C4-2B (cell line): ENCODE data around the gene RNF6.

Experiments
- H3K27ac ChIP-seq: fragments of 450-650 bp; 2 replicates; pipeline ENCODE4 v1.5.1; 2017
- ZFX ChIP-seq: fragments of 450-650 bp; IDR thresholded peaks from 2 replicates; pipeline ENCODE4 v1.6.1; 2017
- TF ChIP-seq, protein P1 (sequence below): fragments of 450-650 bp; conservative IDR thresholded peaks from 2 replicates; pipeline ENCODE4 v1.5.1; 2017; ENCODE audit warnings: mild to moderate bottlenecking

Gene RNF6

GRCh38 chr13:26225896-26226617 is 3.9 kb upstream of the RNF6 start:
- H3K27ac ChIP-seq, result no peak overlapping the region
- TF ChIP-seq, protein P1, sequence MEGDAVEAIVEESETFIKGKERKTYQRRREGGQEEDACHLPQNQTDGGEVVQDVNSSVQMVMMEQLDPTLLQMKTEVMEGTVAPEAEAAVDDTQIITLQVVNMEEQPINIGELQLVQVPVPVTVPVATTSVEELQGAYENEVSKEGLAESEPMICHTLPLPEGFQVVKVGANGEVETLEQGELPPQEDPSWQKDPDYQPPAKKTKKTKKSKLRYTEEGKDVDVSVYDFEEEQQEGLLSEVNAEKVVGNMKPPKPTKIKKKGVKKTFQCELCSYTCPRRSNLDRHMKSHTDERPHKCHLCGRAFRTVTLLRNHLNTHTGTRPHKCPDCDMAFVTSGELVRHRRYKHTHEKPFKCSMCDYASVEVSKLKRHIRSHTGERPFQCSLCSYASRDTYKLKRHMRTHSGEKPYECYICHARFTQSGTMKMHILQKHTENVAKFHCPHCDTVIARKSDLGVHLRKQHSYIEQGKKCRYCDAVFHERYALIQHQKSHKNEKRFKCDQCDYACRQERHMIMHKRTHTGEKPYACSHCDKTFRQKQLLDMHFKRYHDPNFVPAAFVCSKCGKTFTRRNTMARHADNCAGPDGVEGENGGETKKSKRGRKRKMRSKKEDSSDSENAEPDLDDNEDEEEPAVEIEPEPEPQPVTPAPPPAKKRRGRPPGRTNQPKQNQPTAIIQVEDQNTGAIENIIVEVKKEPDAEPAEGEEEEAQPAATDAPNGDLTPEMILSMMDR, result no peak
- no peak for TF ChIP-seq ZFX

GRCh38 chr13:26222520-26223046 is 469 bp upstream of the RNF6 start:
- TF ChIP-seq, protein P1, result no peak
- no peak for TF ChIP-seq ZFX
- peak overlapping the region; percentile 94 for H3K27ac ChIP-seq

GRCh38 chr13:26221399-26221720 is 754 bp downstream of the RNF6 start:
- H3K27ac ChIP-seq, result peak overlapping the region; percentile 94
- TF ChIP-seq ZFX, result peak; percentile 90
- TF ChIP-seq, protein P1, result no peak

GRCh38 chr13:26220575-26220974 is 1.5 kb downstream of the RNF6 start:
- TF ChIP-seq ZFX, result no peak
- TF ChIP-seq, protein P1, result no peak

DNA sequence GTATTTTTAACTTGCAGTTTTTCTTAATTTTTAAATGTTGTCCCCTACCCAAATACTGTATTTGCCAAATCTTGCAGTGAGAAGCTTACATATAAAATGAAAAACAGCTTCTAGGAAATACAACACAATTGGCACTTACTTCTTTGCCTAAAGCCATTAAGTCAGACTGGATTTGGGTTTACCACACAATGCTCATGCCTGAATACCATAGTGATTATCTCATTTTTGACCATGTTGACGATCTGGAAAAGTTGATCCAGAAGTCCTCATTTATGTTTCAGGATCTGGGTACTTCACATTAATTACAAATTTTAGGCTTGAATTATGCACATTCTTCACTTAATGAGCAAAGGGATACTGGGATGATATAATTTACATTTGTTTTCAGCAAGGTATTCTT is 2.4 kb downstream of the RNF6 start:
- TF ChIP-seq, protein P1, result no peak
- TF ChIP-seq ZFX, result no peak
- H3K27ac ChIP-seq, result no peak overlapping the region

More at GRCh38 chr13:26220575-26220974, 1.5 kb downstream of the RNF6 start:
- no peak overlapping the region for H3K27ac ChIP-seq

GRCh38 chr13:26216042-26216441 is 6.1 kb downstream of the RNF6 start:
- no peak overlapping the region for H3K27ac ChIP-seq
- TF ChIP-seq, protein P1, result no peak
- no peak for TF ChIP-seq ZFX

DNA sequence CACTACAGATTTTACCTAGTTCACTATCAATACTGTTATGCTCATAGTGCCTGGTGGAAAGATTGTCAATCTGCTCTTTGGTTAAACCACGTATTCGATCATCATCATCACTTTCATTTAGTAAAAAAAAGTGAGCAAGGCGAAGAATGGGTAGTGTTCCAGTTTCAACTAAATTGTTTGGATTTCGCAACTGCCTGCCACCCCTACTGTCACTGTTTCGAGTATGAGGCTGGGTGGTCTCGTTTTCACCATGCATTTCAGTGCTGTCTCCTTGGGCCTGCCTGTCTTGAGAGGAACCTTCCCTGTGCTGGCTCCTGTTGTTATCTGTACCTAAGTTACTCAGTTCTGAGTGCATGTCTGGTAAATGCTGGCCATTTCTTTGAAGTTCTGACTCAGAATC is 8.1 kb downstream of the RNF6 start:
- TF ChIP-seq, protein P1, result no peak
- no peak for TF ChIP-seq ZFX
- no peak overlapping the region for H3K27ac ChIP-seq
